ENCODE data around the gene SHCBP1L. TPM values are rescaled to one million over a fixed set of nuclear protein-coding genes. Genes with fewer than 3 reads are reported as not detected.

Gene SHCBP1L
- total and polyA plus RNA-seq, 5 donors, result 0.14 TPM; not detected in 4

DNA sequence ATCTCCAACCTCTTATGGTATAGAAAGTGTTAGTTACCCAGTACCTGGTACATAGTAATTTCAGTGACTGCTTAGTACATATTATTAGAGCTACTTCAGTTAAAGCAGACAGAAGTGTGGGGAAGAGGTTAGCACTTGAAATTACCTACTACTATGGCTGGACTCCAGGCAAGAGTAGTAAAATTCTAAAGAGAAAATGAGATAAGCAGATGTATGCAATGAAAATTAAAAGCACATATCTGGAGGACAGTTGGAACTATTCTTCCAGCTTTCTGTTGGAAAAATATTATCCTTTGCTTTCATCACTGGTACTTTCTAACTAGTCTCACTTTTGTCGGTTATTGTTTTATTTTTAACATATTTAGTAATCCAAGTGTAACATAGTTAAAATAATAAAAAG is 90.1 kb downstream of the SHCBP1L start:
- Histone ChIP-seq H3K27me3 (ENCODE audit: control insufficient read depth, insufficient read depth) (no peaks in the 10 kb centered on the region), H3K4me1 (ENCODE audit: control insufficient read depth, insufficient read depth, low read length) (no peaks in the 10 kb centered on the region), H3K4me3 (ENCODE audit: low read length) (no peak overlapping the region), H3K9me3 (ENCODE audit: control insufficient read depth, low read length) (no peaks in the 10 kb centered on the region), H3K27ac (ENCODE audit: low read length) (no peak overlapping the region)
- ATAC-seq (no peak), DNase-seq (no peak)
- WGBS, result 89% methylated on average over 1 of the region's 1 CpG
- intact Hi-C loops (cut with DNase I), result no loop called here

DNA sequence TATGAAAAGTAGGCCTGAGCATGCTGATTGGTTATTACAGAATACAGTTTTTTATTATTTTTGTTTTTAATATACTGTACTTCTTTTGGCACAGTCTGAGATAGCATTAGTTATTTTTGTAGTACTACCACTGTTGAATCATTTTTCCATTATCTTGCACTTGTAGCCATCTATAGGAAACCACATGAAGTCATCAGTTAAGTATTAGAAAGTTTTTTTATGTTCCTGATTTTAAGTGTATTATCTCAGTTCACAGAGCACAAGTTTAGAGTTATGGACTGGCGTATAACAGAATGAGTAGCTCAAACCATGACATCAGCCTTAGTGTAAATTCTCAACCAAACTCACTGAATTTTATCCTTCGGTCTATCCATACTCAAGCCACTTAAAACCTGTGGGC is 91.0 kb downstream of the SHCBP1L start:
- no peak overlapping the region for H3K4me3 ChIP-seq (ENCODE audit: low read length)
- WGBS, result 82% methylated on average over 2 of the region's 2 CpGs
- no peaks in the 10 kb centered on the region for H3K9me3 ChIP-seq (ENCODE audit: control insufficient read depth, low read length)
- H3K4me1 ChIP-seq (ENCODE audit: control insufficient read depth, insufficient read depth, low read length), result no peaks in the 10 kb centered on the region
- ATAC-seq, result no peak
- intact Hi-C loops (cut with DNase I), result no loop called here
- H3K27ac ChIP-seq (ENCODE audit: low read length), result no peak overlapping the region
- DNase-seq, result no peak
- no peaks in the 10 kb centered on the region for H3K27me3 ChIP-seq (ENCODE audit: control insufficient read depth, insufficient read depth)

DNA sequence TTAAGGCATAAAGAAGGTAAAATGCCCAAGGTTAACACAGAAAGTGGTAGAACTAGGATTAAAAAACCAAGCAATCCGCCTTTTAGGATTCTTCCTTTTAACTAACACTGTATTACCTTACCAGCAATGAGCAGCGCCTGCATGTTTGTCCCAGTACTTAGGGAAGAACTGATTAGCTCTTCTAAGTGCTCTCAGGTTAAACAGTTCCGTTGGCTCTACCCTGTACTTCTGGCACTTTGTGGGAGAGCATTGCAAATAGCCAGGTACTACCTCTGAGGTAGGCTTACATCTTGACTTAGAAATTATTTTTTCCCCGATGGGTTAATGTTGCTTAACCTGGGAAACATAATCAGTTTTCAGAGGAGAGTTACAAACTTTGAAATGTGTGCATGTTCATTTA is 92.3 kb downstream of the SHCBP1L start:
- intact Hi-C loops (cut with DNase I), result no loop called here
- DNase-seq, result no peak
- no peak for ATAC-seq
- Histone ChIP-seq H3K4me1 (ENCODE audit: control insufficient read depth, insufficient read depth, low read length) (no peaks in the 10 kb centered on the region), H3K4me3 (ENCODE audit: low read length) (no peak overlapping the region), H3K27ac (ENCODE audit: low read length) (no peak overlapping the region), H3K27me3 (ENCODE audit: control insufficient read depth, insufficient read depth) (no peaks in the 10 kb centered on the region), H3K9me3 (ENCODE audit: control insufficient read depth, low read length) (no peaks in the 10 kb centered on the region)
- WGBS, result 90% methylated on average over 4 of the region's 4 CpGs

DNA sequence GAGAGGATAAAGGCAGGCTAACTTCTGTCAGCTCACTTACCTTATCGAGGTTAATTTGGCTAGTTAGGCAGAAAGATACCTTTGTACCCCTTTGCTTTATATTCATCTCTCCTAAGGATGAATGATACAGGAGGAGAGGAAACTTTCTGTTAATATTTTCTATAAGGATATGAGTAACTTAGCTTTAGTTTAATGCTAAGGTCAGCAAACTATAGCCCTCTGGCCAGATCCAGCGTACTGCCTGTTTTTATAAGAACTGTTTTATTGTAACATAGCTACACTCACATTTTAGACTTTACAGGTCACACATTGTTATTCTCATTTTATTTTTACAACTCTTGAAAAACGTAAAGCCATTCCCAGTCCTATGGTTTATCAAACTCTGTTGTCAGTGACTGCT is 95.8 kb downstream of the SHCBP1L start:
- Histone ChIP-seq H3K27me3 (ENCODE audit: control insufficient read depth, insufficient read depth) (no peaks in the 10 kb centered on the region), H3K27ac (ENCODE audit: low read length) (no peak overlapping the region), H3K4me1 (ENCODE audit: control insufficient read depth, insufficient read depth, low read length) (no peaks in the 10 kb centered on the region), H3K9me3 (ENCODE audit: control insufficient read depth, low read length) (no peaks in the 10 kb centered on the region), H3K4me3 (ENCODE audit: low read length) (no peak overlapping the region)
- no peak for DNase-seq
- ATAC-seq, result no peak
- 92% methylated on average over 3 of the region's 3 CpGs for whole genome bisulfite sequencing
- intact Hi-C loops (cut with DNase I), result no loop called here

DNA sequence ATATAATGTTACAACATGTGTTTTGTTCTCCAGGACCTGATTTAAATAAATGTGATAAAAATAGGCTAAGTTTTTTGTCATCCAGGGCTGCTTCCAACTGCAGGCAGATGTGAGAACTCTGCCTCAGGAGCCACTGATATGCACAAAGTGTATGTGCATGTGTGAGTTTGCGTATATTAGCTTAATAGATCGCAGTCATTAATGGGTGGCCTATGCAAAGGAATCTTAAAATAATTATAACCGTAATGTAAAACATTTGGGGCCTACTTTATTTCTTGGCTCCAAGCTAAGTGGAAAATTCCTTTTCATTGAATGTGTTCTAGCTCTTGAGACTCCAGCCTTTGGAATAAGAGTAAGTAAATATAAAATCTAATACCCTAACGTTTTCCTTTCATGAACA is 97.1 kb downstream of the SHCBP1L start:
- Histone ChIP-seq H3K27me3 (ENCODE audit: control insufficient read depth, insufficient read depth) (no peaks in the 10 kb centered on the region), H3K4me3 (ENCODE audit: low read length) (no peak overlapping the region), H3K9me3 (ENCODE audit: control insufficient read depth, low read length) (no peaks in the 10 kb centered on the region), H3K4me1 (ENCODE audit: control insufficient read depth, insufficient read depth, low read length) (no peaks in the 10 kb centered on the region), H3K27ac (ENCODE audit: low read length) (no peak overlapping the region)
- DNase-seq (no peak), ATAC-seq (no peak)
- intact Hi-C loops (cut with DNase I), result no loop called here
- WGBS, result 61% methylated on average over 4 of the region's 4 CpGs

DNA sequence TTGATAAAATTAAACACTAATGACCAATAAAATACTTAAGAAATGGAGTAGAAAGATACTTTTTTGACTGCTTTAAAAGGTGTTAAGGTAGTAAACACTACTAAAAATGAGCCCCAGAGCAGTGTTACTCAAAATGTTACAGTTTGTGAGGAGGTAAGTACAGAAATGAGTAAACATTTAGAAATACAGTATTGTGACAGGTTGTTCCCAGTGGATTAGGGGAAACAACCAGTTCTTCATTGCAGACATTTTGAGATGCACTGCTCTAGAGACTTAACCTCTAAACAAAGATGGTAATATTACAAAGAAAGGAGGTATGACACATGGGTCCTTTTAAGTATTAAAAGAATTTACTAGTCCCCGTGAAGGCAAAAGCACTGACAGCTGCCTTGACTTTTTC is 101.1 kb downstream of the SHCBP1L start:
- Histone ChIP-seq H3K9me3 (ENCODE audit: control insufficient read depth, low read length) (no peaks in the 10 kb centered on the region), H3K27ac (ENCODE audit: low read length) (no peak overlapping the region), H3K4me1 (ENCODE audit: control insufficient read depth, insufficient read depth, low read length) (no peaks in the 10 kb centered on the region), H3K27me3 (ENCODE audit: control insufficient read depth, insufficient read depth) (no peaks in the 10 kb centered on the region), H3K4me3 (ENCODE audit: low read length) (no peak overlapping the region)
- intact Hi-C loops (cut with DNase I), result no loop called here
- ATAC-seq, result no peak
- WGBS, result 82% methylated on average over 1 of the region's 1 CpG
- DNase-seq, result no peak

DNA sequence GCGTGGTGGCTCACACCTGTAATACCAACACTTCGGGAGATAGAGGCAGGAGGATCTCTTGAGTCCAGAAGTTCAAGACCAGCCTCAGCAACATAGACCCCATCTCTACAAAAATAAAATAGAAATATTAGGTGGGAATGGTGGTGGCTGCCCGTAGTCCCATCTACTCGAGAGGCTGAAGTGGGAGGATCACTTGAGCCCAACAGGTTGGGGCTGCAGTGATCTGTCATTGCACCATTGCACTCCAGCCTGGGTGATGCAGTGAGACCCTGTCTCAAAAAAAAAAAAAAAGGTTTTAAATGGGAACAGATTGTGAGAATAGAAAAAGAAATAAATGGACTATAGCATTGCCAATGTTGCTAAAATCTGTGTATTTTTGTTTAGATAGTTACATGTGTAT is 102.6 kb downstream of the SHCBP1L start:
- DNase-seq (no peak), ATAC-seq (no peak)
- Histone ChIP-seq H3K27me3 (ENCODE audit: control insufficient read depth, insufficient read depth) (no peaks in the 10 kb centered on the region), H3K4me1 (ENCODE audit: control insufficient read depth, insufficient read depth, low read length) (no peaks in the 10 kb centered on the region), H3K4me3 (ENCODE audit: low read length) (no peak overlapping the region), H3K9me3 (ENCODE audit: control insufficient read depth, low read length) (no peaks in the 10 kb centered on the region), H3K27ac (ENCODE audit: low read length) (no peak overlapping the region)
- WGBS, result 85% methylated on average over 4 of the region's 4 CpGs
- intact Hi-C loops (cut with DNase I), result no loop called here

Other genes with a start within 250 kb of the SHCBP1L start
- 1 to 10 TPM; 5.8 to 9.6 (median 9.4) TPM for gene NPL, start 163.4 kb downstream of the SHCBP1L start, total RNA-seq
- 3.2 TPM for gene NPL, start 163.4 kb downstream of the SHCBP1L start, polyA plus RNA-seq
- 10 to 100 TPM; 70.3 to 94.7 (median 75.5) TPM for gene DHX9, start 113.8 kb downstream of the SHCBP1L start, total RNA-seq
- 41.3 TPM for gene DHX9, start 113.8 kb downstream of the SHCBP1L start, polyA plus RNA-seq
- 100 to 1,000 TPM in 2 of 4 donors, 10 to 100 TPM in 2; 87.1 to 130 (median 112) TPM for gene LAMC1, start 70.3 kb upstream of the SHCBP1L start, total RNA-seq
- gene LAMC1, start 70.3 kb upstream of the SHCBP1L start, polyA plus RNA-seq, result 40.3 TPM
- 1 to 10 TPM in 3 of 4 donors, under 1 TPM in 1; 0.99 to 3.0 (median 1.4) TPM for gene LAMC2, start 233.1 kb upstream of the SHCBP1L start, total RNA-seq
- gene LAMC2, start 233.1 kb upstream of the SHCBP1L start, polyA plus RNA-seq, result 0.70 TPM

All from right cardiac atrium (tissue), 5 donors.